B cell (primary cell): ENCODE results near the gene ELMOD2.

Source experiments
- EZH2 ChIP-seq: IDR thresholded peaks from 2 replicates; pipeline ENCODE4 v1.6.1; 2012; ENCODE audit warnings: borderline replicate concordance, low read depth, mild to moderate bottlenecking, moderate library complexity, low read length; ENCODE audit not compliant: insufficient read depth, poor library complexity, severe bottlenecking
- TF ChIP-seq, protein P1 (sequence below): fragments of 200-600 bp; IDR thresholded peaks from one replicate; pipeline ENCODE4 v1.8.0; 2022; ENCODE audit warnings: antibody characterized with exemption, mild to moderate bottlenecking

DNA sequence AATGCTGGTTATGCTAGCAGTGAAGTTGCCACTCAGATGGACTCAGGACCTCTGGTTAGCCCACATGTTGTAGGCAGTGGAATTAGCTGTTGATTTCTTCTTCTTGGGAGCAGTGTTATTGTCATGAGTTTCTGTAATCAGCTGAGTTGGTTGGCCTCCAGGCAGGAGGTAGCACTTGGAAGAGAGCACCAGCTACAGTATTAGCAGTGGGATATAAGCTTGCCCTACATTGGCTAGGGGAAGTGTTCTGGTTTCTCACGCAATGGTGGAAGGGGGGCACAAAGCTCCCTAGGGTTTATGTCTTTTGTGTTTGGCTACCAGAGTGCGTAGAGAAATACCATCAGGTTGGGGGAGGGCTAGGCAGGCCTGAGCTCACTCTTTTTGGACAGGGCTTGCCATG is 78.7 kb downstream of the ELMOD2 start:
- TF ChIP-seq, protein P1, sequence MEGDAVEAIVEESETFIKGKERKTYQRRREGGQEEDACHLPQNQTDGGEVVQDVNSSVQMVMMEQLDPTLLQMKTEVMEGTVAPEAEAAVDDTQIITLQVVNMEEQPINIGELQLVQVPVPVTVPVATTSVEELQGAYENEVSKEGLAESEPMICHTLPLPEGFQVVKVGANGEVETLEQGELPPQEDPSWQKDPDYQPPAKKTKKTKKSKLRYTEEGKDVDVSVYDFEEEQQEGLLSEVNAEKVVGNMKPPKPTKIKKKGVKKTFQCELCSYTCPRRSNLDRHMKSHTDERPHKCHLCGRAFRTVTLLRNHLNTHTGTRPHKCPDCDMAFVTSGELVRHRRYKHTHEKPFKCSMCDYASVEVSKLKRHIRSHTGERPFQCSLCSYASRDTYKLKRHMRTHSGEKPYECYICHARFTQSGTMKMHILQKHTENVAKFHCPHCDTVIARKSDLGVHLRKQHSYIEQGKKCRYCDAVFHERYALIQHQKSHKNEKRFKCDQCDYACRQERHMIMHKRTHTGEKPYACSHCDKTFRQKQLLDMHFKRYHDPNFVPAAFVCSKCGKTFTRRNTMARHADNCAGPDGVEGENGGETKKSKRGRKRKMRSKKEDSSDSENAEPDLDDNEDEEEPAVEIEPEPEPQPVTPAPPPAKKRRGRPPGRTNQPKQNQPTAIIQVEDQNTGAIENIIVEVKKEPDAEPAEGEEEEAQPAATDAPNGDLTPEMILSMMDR, result no peak
- no peak for TF ChIP-seq EZH2
